ENCODE results near the gene PCK2. TPM values are rescaled to one million over a fixed set of nuclear protein-coding genes. Genes with fewer than 3 reads are reported as not detected.
"Not testable (repeated sequence)": the region's sequence is repeated elsewhere in the genome, so short reads cannot be mapped to it uniquely, and the experiment has no call there.

The PCK2 gene
- polyA plus RNA-seq (2011; rRNA removed) (52.1 and 60.2 TPM in 2 replicates), polyA plus RNA-seq (2017; fragmentation: RNase III; extraction: RNeasy Plus Mini Kit Qiagen cat#74134 plus additional on column Dnase treatment) (16.9 to 20.7 TPM (median 18.8 TPM) in 3 replicates), polyA minus RNA-seq (2011; rRNA and poly(A)+ RNA removed) (93.2 and 112 TPM in 2 replicates)
- polyA plus RNA-seq (2012; cell fraction: cytosol; rRNA removed) = 35.2 and 38.7 TPM in 2 replicates
- polyA plus RNA-seq (2012; cell fraction: nucleus; rRNA removed) = 67.7 and 94.9 TPM in 2 replicates

DNA sequence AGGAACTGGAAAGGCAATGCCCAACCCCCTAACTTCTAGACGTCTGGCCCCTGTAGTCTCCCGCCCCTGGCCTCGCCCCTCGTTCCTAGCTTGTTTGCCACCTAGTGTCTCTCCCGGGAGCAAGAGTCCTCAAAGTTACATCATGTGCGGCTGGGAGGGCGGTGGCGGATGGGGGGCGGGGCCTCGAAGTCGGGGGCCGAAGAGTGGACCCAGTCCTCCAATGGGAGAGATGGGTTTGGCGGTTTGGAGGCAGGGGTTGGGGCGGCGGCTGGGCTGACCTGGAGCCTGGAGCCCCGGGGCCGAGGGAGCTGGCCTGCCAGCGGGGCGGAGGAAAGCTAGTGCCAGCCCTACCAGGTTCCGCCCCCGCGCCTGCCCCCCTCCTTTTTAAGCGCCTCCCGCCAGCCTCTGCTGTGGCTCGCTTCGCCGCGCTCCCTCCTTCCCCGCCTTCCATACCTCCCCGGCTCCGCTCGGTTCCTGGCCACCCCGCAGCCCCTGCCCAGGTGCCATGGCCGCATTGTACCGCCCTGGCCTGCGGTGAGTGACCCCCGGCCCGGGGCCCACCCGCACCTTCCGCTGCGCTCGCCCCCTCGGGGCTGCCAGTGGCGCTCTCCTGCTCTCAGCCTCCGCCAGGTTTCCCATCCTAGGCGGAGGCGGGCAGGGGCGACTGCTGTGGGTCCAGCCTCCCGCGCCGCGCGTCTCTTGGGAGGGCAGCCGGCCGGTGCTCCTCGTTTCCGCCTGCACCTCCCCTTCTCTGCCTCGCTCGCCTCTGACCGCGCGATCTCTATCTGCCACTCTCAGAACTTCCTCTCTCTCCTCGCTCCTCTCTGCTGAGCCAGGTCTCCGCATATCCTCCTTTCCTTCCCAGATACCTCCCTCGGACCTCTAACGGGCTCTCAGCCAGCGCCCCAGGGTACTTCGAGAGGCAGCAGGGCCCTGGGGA, at the start of gene PCK2:
PCK2 (plus strand) TSS at position 411 of the 940 bp plus-strand sequence; CDS start at position 506, 95 bp downstream.
- WGBS (ENCODE audit: missing lambda C conversion rate) = under 1% methylated on average over 35 of the region's 68 CpGs
- CTCF ChIA-PET = interaction anchor here (0.9 to 12.6 kb wide), 11 partner anchors 11 to 67 kb away, joined by 3 to 405 read pairs (median 4); partner anchors contain the start of genes CPNE6, IRF9 and PSME1
- TF ChIP-seq CEBPB (IDR thresholded peaks at IDR 0.05) = peak in 1 of 2 experiments; percentile 69; a peak in 2 of 4 replicates
- TF ChIP-seq, protein P1, sequence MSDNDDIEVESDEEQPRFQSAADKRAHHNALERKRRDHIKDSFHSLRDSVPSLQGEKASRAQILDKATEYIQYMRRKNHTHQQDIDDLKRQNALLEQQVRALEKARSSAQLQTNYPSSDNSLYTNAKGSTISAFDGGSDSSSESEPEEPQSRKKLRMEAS (IDR thresholded peaks at IDR 0.05) = peak; percentile 66
- peak; percentile 95 for TF ChIP-seq POLR2A (IDR thresholded peaks at IDR 0.05; ENCODE audit: low read length)
- TF ChIP-seq EP300 (IDR thresholded peaks at IDR 0.05) = no peak
- peak; percentile 75 for TF ChIP-seq PHF8 (IDR thresholded peaks at IDR 0.05; ENCODE audit: borderline replicate concordance, low read depth)
- TF ChIP-seq JUNB (IDR thresholded peaks at IDR 0.05) = no peak
- 0 out of 2 replicates have a peak, but pooled peaks have one; percentile 6 for TF ChIP-seq MAZ (IDR thresholded peaks at IDR 0.05; ENCODE audit: borderline replicate concordance, low read depth, low read length)
- TF ChIP-seq, protein P2, sequence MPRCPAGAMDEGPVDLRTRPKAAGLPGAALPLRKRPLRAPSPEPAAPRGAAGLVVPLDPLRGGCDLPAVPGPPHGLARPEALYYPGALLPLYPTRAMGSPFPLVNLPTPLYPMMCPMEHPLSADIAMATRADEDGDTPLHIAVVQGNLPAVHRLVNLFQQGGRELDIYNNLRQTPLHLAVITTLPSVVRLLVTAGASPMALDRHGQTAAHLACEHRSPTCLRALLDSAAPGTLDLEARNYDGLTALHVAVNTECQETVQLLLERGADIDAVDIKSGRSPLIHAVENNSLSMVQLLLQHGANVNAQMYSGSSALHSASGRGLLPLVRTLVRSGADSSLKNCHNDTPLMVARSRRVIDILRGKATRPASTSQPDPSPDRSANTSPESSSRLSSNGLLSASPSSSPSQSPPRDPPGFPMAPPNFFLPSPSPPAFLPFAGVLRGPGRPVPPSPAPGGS (IDR thresholded peaks at IDR 0.05) = peak; percentile 95
- TF ChIP-seq, protein P3, sequence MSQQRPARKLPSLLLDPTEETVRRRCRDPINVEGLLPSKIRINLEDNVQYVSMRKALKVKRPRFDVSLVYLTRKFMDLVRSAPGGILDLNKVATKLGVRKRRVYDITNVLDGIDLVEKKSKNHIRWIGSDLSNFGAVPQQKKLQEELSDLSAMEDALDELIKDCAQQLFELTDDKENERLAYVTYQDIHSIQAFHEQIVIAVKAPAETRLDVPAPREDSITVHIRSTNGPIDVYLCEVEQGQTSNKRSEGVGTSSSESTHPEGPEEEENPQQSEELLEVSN (IDR thresholded peaks at IDR 0.05; ENCODE audit: borderline replicate concordance, low read depth) = peak; percentile 81
- TF ChIP-seq TFCP2L1 (CRISPR knock-in tag; IDR thresholded peaks at IDR 0.05) = peak; percentile 34; the same call in 1 of the 2 replicates
- peak; percentile 73 to 98 for TF ChIP-seq JUN (IDR thresholded peaks at IDR 0.05)
- TF ChIP-seq EHF (CRISPR knock-in tag; IDR thresholded peaks at IDR 0.05) = no peak
- TF ChIP-seq GATA3 (IDR thresholded peaks at IDR 0.05; ENCODE audit: borderline replicate concordance) = peak; percentile 27; the same call in 1 of the 2 replicates
- Histone ChIP-seq H3K4me2 (peak within 1 kb of the TSS; percentile 89), H3K9me3 (no peaks in the 10 kb centered on the region), H3K4me3 (peak within 1 kb of the TSS; percentile 70), H3K4me1 (peaks cover 18% of the 10 kb centered on the region), H3K27ac (peak within 1 kb of the TSS; percentile 95 to 100)
- no peak for FAIRE-seq
- peak; percentile 93 to 94 for ATAC-seq
- peak; percentile 95 to 97 for DNase-seq (ENCODE audit: low read depth in 1 of 2, low spot score in 1 of 2)
- POLR2A ChIA-PET = interaction anchor here (0.6 to 3.7 kb wide), 21 partner anchors 9 to 336 kb away, joined by 3 to 55 read pairs (median 6); partner anchors contain the start of genes CARMIL3, CPNE6, DCAF11 and EMC9

DNA sequence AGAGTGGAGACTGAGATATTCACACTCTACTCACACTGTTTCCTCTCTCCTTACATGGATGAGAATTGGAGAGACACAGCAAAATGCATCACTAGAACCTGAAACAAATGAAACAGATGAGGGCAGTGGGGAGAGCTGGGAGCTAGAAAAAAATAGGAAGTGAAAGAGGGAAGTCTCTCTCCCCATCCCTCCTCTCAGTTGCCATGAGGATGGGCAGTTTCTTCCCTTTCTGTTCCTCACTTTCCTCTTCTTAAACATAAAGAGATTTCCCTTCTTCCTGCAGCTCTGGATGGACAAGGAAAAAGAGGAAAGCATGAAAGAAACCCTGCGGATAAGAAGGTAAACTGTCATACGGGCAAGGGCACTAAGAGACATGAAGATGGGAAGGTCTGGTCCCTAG, 45.1 kb upstream of the PCK2 start:
- FAIRE-seq, H3K9me3 ChIP-seq, POLR2A ChIA-PET: not testable (repeated sequence)

DNA sequence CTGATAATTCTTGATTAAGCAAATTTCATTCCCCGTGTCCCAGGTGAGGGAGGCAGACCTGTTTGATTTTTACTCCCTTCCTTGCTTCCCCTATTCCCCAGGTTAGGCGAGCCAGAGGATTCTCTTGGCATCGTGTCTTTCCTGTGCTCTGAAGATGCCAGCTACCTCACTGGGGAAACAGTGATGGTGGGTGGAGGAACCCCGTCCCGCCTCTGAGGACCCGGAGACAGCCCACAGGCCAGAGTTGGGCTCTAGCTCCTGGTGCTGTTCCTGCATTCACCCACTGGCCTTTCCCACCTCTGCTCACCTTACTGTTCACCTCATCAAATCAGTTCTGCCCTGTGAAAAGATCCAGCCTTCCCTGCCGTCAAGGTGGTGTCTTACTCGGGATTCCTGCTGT, 43.4 kb upstream of the PCK2 start:
- DNase-seq (ENCODE audit: low read depth in 1 of 2, low spot score in 1 of 2); H3K27ac ChIP-seq; H3K9me3 ChIP-seq; FAIRE-seq; ATAC-seq; H3K4me3 ChIP-seq; H3K4me2 ChIP-seq; POLR2A ChIA-PET; H3K4me1 ChIP-seq: not testable (repeated sequence)
- whole genome bisulfite sequencing (ENCODE audit: missing lambda C conversion rate) = 85% methylated on average over 8 of the region's 8 CpGs
- CTCF ChIA-PET = interaction anchor here (0.9 to 1.5 kb wide), 3 partner anchors 17 to 110 kb away, joined by 3 to 4 read pairs (median 4); no protein-coding TSS in a partner anchor

More for the DNA sequence above, 45.1 kb upstream of the PCK2 start:
- not testable (repeated sequence) for DNase-seq (ENCODE audit: low read depth in 1 of 2, low spot score in 1 of 2); H3K27ac ChIP-seq; H3K4me1 ChIP-seq; H3K4me3 ChIP-seq; ATAC-seq; H3K4me2 ChIP-seq
- WGBS (ENCODE audit: missing lambda C conversion rate) = 69% methylated on average over 2 of the region's 2 CpGs
- CTCF ChIA-PET = interaction anchor here (1.9 kb wide), 1 partner anchor 41 kb away, joined by 9 read pairs; no protein-coding TSS in a partner anchor

All from A549 (cell line).